Stomach (tissue), 4 donors: Measurements from ENCODE around the gene ZC2HC1B.

Source experiments
- CTCF ChIP-seq, 7 experiments: fragments of 450-650 bp in 4 of 7; fragments of 200-600 bp in 3 of 7; sonication (generic) in 3 of 7; IDR thresholded peaks; one replicate each; pipeline ENCODE4 v1.5.1; 2016 to 2019; ENCODE audit warnings: antibody characterized with exemption in 7 of 7, control low read depth in 2 of 7, mild to moderate bottlenecking in 1 of 7
- EP300 ChIP-seq: sonication (generic); formaldehyde crosslinking; IDR thresholded peaks from one replicate; pipeline ENCODE4 v1.6.1; 2017; ENCODE audit warnings: antibody characterized with exemption
- POLR2AphosphoS5 ChIP-seq, 3 donors: sonication (generic); formaldehyde crosslinking; IDR thresholded peaks; one replicate each; pipeline ENCODE4 v1.6.1; 2016; ENCODE audit warnings: antibody characterized with exemption in 3 of 3

- TF ChIP-seq CTCF (IDR thresholded peaks at IDR 0.05) (no peak), POLR2AphosphoS5 (IDR thresholded peaks at IDR 0.05) (no peak), EP300 (no peak)
These were observed 94.6 kb downstream of the ZC2HC1B start for GRCh38 chr6:143958839-143959399.
